Myocyte (in vitro differentiated cells): ENCODE data around the gene VIM. TPM values are rescaled to one million over a fixed set of nuclear protein-coding genes. Genes with fewer than 3 reads are reported as not detected.
A peak's percentile ranks its signal among the peaks of the same experiment; 100 is the strongest.
"Not testable (repeated sequence)": the region's sequence is repeated elsewhere in the genome, so short reads cannot be mapped to it uniquely, and the experiment has no call there.

ENCODE experiments used
- DNase-seq: peaks from one replicate; pipeline ENCODE4 v3.0.0-alpha.2; 2012; ENCODE audit warnings: low read depth
- total RNA-seq: library from RNA; depleted of rRNA; stranded (reverse); fragments of >200 nt; gene quantifications from 2 replicates; pipeline ENCODE4 v1.2.3, GENCODE V29; 2014

Gene VIM
- total RNA-seq, 1 donor from 2014 or later, result 1,826 TPM

- no peak for DNase-seq
These were observed 27.5 kb downstream of the VIM start for GRCh38 chr10:17255512-17255911.

GRCh38 chr10:17256051-17256450 is 28.0 kb downstream of the VIM start:
- no peak for DNase-seq

- no peak for DNase-seq
These were observed 28.6 kb downstream of the VIM start for GRCh38 chr10:17256627-17257026.

GRCh38 chr10:17257466-17258321 is 29.7 kb downstream of the VIM start:
- peak; percentile 82 for DNase-seq

GRCh38 chr10:17262502-17262901 is 34.5 kb downstream of the VIM start:
- DNase-seq, result no peak

- DNase-seq, result no peak
These were observed 35.5 kb downstream of the VIM start for GRCh38 chr10:17263580-17263979.

GRCh38 chr10:17265468-17265867 is 37.4 kb downstream of the VIM start:
- no peak for DNase-seq

GRCh38 chr10:17266549-17266948 is 38.5 kb downstream of the VIM start:
- DNase-seq, result not testable (repeated sequence)

- DNase-seq, result no peak
These were observed 44.6 kb downstream of the VIM start for GRCh38 chr10:17272648-17273047.

- peak; percentile 26 for DNase-seq
These were observed 45.4 kb downstream of the VIM start for GRCh38 chr10:17273403-17273802.

- no peak for DNase-seq
These were observed 48.8 kb downstream of the VIM start for GRCh38 chr10:17276756-17277424.

GRCh38 chr10:17278607-17279240 is 50.7 kb downstream of the VIM start:
- DNase-seq, result no peak

- DNase-seq, result no peak
These were observed 54.3 kb downstream of the VIM start for GRCh38 chr10:17282311-17282710.

- DNase-seq, result no peak
These were observed 58.8 kb downstream of the VIM start for GRCh38 chr10:17286562-17287550.

Other genes with a start within 250 kb of the VIM start
- 0.40 and 0.78 TPM in 2 replicates for gene CUBN, start 98.4 kb upstream of the VIM start, total RNA-seq
- 2.6 and 5.4 TPM in 2 replicates for gene TRDMT1, start 26.6 kb upstream of the VIM start, total RNA-seq
- gene ST8SIA6, start 226.4 kb downstream of the VIM start, total RNA-seq, result 0.47 TPM in 1 of 2 replicates, not detected in the other